Pons (tissue), 1 donor: ENCODE measurements around the gene DIP2A.

Experiments used
- DNase-seq: peaks from one replicate; pipeline ENCODE4 v3.0.0-alpha.2; 2016; ENCODE audit warnings: low spot score

DIP2A gene

GRCh38 chr21:46597896-46598343 is 139.2 kb downstream of the DIP2A start:
- DNase-seq: peak; percentile 79

DNA sequence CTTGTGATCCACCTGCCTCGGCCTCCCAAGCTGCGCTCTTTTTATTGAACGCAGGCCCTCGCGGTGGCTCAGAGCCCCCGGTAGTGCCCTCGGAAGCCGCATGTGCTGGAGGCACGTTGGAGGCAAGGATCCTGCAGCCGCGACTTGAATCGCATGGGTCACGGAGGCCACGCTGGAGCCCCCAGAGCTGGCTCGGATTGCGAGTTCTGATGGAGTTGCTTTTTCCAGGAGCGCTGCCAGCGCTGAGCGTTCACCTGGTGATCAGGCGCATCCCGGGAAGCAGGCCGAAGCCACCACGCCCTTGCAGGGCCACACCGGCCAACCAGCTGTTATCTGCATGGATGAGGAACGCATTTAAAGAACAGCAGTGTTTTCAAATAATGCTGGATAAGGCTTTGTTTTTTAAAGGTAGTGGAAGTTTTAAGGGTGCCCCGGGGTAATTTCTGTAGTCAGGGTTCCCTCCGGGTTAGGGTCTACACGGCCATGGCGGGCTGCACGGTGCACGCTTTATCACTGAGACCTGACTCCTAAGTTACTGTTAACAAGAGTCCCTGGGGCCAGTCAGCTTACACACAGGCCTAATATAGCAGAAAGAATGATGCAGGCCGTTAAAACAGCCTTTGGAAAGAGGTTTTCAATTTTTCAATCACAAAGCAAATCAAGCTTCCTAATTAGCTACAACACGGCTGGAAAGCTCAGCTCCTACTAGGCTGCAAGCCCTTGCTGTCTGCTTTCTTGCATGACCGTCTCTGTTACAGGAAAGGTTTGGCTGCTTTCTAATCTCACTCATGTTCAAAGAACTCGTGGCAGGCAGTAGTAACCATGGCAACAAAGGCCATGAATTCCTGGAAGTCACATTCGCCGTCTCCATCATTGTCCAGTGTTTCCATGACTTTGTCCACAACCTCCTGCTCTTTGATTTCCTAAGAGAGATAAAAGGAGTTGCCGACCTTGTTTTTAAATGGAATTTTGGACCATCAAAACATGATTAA is 140.2 kb downstream of the DIP2A start:
- no peak for DNase-seq

GRCh38 chr21:46600305-46600704 is 141.6 kb downstream of the DIP2A start:
- DNase-seq: peak; percentile 7

DNA sequence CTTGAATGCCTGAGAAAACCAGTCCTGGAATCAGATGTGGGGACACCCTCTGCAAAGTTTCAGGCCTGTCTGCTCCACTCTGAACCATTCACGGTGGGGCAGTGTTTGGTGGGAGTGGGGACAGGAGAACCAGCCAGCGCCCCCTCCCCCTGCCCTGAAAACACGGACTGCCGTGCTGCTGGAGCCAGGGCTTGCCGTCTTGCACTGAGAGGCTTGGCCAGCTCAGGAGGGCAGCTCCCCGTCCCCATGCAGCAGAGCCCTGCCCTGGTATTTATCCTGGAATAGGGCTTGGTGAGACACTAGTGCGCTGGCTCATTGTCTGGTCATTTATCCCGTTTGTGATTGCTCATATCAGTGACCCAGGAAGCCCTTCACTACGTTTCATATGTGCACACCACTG is 142.3 kb downstream of the DIP2A start:
- DNase-seq: no peak

DNA sequence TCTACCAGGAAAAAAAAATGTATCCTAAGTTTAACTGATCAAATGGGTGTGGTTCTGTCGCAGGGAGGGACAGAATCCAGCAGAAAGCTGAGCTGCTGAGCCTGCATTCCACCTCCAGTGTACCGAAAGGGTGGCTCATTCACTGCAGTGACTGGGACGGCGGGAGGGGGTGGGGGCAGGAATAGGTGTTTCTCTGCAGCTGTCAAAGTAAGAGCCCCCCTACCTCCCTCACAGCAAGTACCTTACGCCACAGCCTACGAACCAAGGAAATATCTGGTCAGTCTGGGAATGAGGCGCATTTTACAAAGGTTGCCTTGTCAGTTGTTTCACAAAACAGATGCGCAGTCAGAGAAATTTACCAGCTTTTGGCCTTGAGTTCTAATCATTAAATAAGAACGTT is 144.5 kb downstream of the DIP2A start:
- DNase-seq: peak; percentile 64

DNA sequence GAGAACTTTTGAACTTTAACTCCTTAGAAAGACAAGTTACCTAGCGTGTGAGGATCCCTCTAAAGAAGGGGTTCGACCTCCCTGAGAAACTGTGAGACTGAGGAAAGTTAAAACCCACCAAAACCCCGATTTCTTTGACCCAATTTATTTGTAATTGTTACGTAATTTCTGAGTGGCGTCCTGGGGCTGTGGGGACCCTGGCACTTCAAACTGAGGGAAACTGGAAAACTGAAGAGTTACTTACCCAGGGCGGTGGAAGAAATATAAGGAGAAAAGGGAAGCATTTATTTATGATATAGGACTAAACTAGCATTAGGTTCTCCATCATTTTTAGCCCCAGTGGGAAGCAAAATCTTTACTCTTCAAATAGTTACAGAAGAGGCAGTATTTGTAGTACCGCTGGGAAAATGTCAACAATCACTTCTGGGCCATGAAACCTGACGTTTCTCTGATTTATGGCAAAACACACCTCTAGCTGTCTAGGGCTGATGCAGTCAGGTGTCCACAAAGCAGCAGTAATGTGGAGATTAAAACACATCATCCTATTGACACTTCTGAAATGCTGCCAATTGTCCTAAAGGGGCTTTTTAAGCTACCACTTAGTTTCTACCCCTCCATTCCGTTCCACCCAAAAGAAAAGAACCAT is 145.8 kb downstream of the DIP2A start:
- DNase-seq: no peak

DNA sequence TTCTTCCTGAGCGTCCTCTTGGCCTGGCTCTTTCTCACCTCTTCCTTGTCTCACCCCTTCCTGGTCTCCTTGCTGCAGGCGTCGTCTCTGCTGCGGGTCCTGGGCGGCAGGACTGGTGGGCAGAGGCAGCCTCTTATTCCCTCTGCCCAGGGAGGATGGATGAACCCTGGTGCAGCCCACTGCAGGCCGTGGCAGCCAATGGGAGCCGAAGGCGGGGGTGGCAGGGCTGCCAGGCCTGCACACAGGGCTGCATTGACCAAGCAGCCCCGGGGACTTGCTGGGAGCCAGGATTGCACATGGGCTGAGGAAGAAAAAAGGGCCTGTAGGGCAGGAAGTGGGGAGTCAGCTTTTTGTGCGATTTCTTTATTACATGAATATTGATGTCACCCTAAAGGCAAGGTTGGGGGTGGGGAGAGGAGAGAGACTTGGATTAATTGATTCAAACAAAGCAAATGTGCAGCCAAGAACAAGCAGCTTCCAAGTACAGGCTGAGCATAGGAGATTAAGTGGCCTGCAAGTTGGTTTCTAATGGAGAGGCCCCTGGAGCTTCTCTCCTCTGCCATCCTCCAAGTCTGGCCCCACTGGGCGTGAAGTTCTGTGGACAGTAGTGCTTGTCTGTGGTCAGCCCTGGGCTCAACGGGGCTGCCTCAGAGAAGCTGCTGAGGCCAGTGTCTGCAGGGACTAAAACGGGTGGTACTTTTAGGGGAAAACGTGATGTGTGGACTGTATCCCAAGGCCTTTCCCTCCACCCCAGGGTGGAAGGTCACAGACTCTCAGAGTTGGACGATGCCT is 146.5 kb downstream of the DIP2A start, which contains the start of gene S100B:
S100B (minus strand) TSS at position 108 of the 792 bp plus-strand sequence. CDS start 2,667 bp downstream, outside the sequence.
- peak; percentile 98 for DNase-seq

DNA sequence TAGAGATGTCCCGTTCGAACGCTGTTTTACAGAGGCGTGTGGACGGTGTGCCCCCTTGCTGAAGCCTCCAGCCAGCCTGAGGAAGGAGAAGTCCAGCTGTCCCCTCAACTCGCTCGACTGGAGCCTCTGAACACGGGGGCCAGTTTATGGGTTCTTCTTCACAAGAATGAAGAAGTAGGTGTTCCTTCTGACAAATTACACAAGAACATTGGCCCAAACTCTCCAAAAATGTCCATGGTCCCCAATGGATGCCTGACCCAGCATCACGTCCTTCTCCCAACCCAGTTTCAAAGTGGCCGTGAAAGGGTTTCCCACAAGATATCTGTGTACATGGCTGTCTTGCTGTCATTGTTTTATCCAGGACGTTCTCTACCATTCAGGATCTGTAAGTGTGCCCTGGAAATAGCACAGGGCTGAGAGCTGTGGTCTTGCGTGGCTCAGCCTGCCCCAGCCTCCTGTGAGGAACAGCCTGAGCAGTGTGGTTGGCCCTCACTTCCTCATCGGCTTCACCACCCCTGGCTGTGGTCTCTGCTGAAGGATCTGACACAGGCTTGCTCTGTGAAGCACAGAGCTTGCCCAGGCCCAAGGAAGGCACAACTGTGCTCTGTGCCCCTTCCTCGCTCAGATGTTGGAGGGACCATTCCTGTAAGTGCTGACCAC is 147.2 kb downstream of the DIP2A start:
- peak; percentile 79 for DNase-seq

DNA sequence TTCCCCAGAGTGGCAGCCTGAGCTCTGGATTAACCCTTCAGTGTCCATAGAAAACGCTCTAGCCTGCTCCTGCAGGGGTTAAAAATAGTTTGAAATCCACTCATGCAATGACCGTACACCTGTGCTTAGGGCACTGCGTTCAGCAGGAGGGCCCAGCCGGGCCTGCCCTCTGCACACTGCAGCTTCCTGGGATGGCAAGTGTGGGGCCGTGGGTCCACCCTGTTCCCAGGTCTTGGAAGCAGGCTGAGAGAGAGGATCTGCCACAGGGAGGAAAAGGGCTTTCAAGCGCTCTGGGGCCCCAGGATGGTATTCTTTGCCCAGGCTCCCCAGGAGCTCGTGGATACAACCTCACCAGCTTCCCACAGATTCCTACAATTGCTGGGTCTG is 147.7 kb downstream of the DIP2A start:
- no peak for DNase-seq

GRCh38 chr21:46607636-46608035 is 148.9 kb downstream of the DIP2A start:
- DNase-seq: no peak

DNA sequence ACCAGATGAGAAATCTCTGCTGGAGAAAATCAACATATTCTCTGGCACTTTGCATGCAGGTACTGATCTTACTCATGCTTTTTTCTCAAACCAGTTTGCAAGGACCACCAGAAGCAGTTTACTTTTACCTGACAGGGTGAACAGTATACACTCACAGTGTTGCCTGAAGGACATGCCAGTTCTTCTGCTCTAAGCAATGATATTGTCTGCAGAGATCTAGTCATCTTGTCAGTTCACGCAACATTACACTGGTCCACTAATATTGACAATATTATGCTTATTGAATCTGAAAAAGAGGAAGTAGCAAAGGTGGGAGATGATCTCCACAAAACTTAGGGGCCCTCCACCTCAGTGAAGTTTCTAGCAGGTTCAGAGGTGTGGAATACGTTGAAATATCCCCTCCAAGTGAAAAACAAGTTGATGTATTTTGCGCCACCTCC is 150.0 kb downstream of the DIP2A start:
- no peak for DNase-seq

DNA sequence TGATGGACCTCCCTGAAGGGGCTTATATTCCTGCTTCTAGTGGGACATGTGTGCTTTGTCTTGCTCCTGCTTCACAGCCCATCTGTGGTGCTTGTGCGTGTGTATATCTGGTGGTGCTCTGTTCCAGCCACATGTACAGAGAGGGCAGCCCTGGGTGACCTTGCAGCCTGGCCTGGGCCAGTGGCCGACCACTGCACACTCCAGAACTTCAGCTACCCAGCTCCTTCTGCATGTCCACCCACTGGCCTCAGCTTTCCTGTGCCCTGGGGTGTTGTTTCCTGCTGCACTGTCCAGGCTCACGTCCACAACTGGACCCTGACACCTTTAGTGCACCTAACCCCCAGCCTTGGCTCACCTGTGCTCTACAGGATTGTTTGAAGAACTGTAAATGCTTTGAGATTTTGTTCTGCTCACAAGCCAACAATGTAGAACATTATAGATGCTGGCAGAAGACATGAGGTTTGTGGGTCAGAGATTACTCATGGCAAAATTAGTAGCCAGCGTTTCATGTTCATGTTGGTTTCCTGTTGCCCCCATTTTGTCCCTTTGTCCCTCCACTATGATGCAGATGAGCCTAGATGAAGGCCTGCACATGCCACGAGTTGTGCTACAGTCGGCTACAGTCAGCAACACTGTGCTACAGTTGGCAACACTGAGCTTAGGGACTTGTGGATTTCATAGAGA is 151.5 kb downstream of the DIP2A start:
- DNase-seq: no peak

- no peak for DNase-seq
These were observed 154.7 kb downstream of the DIP2A start for GRCh38 chr21:46613391-46613790.

DNA sequence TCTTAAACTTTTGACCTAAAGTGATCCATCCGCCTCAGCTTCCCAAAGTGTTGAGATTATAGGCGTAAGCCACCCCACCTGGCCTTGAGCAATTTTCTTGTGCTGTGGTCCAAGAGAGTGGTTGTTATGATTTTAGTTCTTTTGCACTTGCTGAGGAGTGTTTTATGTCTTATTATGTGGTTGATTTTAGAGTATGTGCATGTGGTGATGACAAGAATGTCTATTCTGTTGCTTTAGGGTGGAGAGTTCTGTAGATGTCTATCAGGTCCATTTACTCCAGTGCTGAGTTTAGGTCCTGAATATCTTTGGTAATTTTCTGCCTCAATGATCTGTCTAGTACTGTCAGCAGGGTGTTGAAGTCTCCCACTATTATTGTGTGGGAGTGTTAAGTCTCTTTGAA is 157.4 kb downstream of the DIP2A start:
- no peak for DNase-seq

GRCh38 chr21:46616656-46617055 is 158.0 kb downstream of the DIP2A start:
- DNase-seq: no peak

GRCh38 chr21:46617267-46618051 is 158.8 kb downstream of the DIP2A start:
- DNase-seq: no peak

DNA sequence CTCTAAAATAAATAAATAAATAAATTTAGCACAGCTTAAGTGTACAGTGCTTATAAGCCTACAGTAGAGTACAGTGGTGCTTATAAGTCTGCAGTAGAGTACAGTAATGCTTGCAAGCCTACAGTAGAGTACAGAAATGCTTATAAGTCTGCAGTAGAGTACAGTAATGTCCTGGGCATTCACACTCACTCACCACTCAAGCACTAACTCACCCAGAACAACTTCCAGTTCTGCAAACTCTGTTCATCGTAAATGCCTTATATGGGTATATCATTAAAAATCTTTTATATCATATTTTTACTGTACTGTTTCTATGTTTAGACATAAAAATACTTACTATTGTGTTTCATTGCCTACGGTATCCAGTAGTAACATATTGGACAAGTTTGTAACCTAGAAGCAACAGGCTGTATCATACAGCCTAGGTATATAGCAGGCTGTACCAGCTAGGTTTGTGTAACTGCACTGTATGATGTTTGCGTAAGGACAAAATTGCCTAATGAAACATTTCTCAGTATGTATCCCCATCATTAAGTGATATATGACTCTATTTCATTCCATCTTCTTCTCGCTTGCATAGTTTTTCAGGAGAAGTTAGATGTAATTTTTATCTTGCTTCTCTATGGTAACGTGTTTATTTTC is 160.2 kb downstream of the DIP2A start:
- DNase-seq: no peak
